ENCODE results near the gene SDK1.

The SDK1 gene

GRCh38 chr7:3272691-3273141 is 28.3 kb upstream of the SDK1 start:
- Histone ChIP-seq H3K36me3 (ENCODE audit: insufficient read depth, low read length) (no peaks in the 10 kb centered on the region), H2AFZ (ENCODE audit: low read depth, low read length) (no peak overlapping the region), H3K27me3 (ENCODE audit: insufficient read depth, low read length, poor library complexity) (no peaks in the 10 kb centered on the region), H3K4me3 (ENCODE audit: low read depth in 1 of 2, low read length in 2 of 2) (no peak overlapping the region), H3K79me2 (ENCODE audit: insufficient read depth, low read length) (no peaks in the 10 kb centered on the region), H3K9me3 (ENCODE audit: insufficient read depth, low read length, severe bottlenecking) (no peaks in the 10 kb centered on the region), H3K27ac (ENCODE audit: low read length) (no peak overlapping the region), H3K4me2 (ENCODE audit: insufficient read depth, low read length) (no peak overlapping the region), H4K20me1 (ENCODE audit: insufficient read depth, low read length) (no peaks in the 10 kb centered on the region), H3K4me1 (ENCODE audit: insufficient read depth, low read length) (no peaks in the 10 kb centered on the region), H3K9ac (ENCODE audit: low read depth, low read length) (no peak overlapping the region)
- ATAC-seq (ENCODE audit: insufficient read depth, low read depth) (no peak), DNase-seq (no peak)
- TF ChIP-seq EZH2 (IDR thresholded peaks at IDR 0.05; ENCODE audit: borderline replicate concordance, low read depth, low read length, severe bottlenecking) = no peak
- TF ChIP-seq CTCF (IDR thresholded peaks at IDR 0.05; ENCODE audit: borderline replicate concordance, extremely low read depth, low read length, poor library complexity, severe bottlenecking) = no peak

- no peak overlapping the region for H2AFZ ChIP-seq (ENCODE audit: low read depth, low read length)
- no peak overlapping the region for H3K27ac ChIP-seq (ENCODE audit: low read length)
Measured at GRCh38 chr7:3274131-3274530, 26.9 kb upstream of the SDK1 start.

GRCh38 chr7:3277604-3278572 is 23.2 kb upstream of the SDK1 start:
- H3K79me2 ChIP-seq (ENCODE audit: insufficient read depth, low read length) = no peaks in the 10 kb centered on the region
- no peaks in the 10 kb centered on the region for H3K9me3 ChIP-seq (ENCODE audit: insufficient read depth, low read length, severe bottlenecking)
- H3K36me3 ChIP-seq (ENCODE audit: insufficient read depth, low read length) = no peaks in the 10 kb centered on the region
- H3K4me3 ChIP-seq (ENCODE audit: low read depth in 1 of 2, low read length in 2 of 2) = no peak overlapping the region
- no peak overlapping the region for H2AFZ ChIP-seq (ENCODE audit: low read depth, low read length)
- H3K4me2 ChIP-seq (ENCODE audit: insufficient read depth, low read length) = no peak overlapping the region
- H3K27me3 ChIP-seq (ENCODE audit: insufficient read depth, low read length, poor library complexity) = no peaks in the 10 kb centered on the region
- TF ChIP-seq EZH2 (IDR thresholded peaks at IDR 0.05; ENCODE audit: borderline replicate concordance, low read depth, low read length, severe bottlenecking) (no peak), CTCF (IDR thresholded peaks at IDR 0.05; ENCODE audit: borderline replicate concordance, extremely low read depth, low read length, poor library complexity, severe bottlenecking) (no peak)
- DNase-seq (no peak), ATAC-seq (ENCODE audit: insufficient read depth, low read depth) (no peak)
- H3K27ac ChIP-seq (ENCODE audit: low read length) = no peak overlapping the region
- no peaks in the 10 kb centered on the region for H4K20me1 ChIP-seq (ENCODE audit: insufficient read depth, low read length)
- H3K9ac ChIP-seq (ENCODE audit: low read depth, low read length) = no peak overlapping the region
- H3K4me1 ChIP-seq (ENCODE audit: insufficient read depth, low read length) = no peaks in the 10 kb centered on the region

More at GRCh38 chr7:3274131-3274530, 26.9 kb upstream of the SDK1 start:
- H3K36me3 ChIP-seq (ENCODE audit: insufficient read depth, low read length) = no peaks in the 10 kb centered on the region
- no peaks in the 10 kb centered on the region for H4K20me1 ChIP-seq (ENCODE audit: insufficient read depth, low read length)
- no peak overlapping the region for H3K4me3 ChIP-seq (ENCODE audit: low read depth in 1 of 2, low read length in 2 of 2)
- TF ChIP-seq EZH2 (IDR thresholded peaks at IDR 0.05; ENCODE audit: borderline replicate concordance, low read depth, low read length, severe bottlenecking) = no peak
- TF ChIP-seq CTCF (IDR thresholded peaks at IDR 0.05; ENCODE audit: borderline replicate concordance, extremely low read depth, low read length, poor library complexity, severe bottlenecking) = no peak
- ATAC-seq (ENCODE audit: insufficient read depth, low read depth) (no peak), DNase-seq (no peak)
- H3K4me1 ChIP-seq (ENCODE audit: insufficient read depth, low read length) = no peaks in the 10 kb centered on the region
- no peaks in the 10 kb centered on the region for H3K27me3 ChIP-seq (ENCODE audit: insufficient read depth, low read length, poor library complexity)
- H3K79me2 ChIP-seq (ENCODE audit: insufficient read depth, low read length) = no peaks in the 10 kb centered on the region
- H3K4me2 ChIP-seq (ENCODE audit: insufficient read depth, low read length) = no peak overlapping the region
- no peaks in the 10 kb centered on the region for H3K9me3 ChIP-seq (ENCODE audit: insufficient read depth, low read length, severe bottlenecking)
- H3K9ac ChIP-seq (ENCODE audit: low read depth, low read length) = no peak overlapping the region
